GM23338 (cell line): Measurements from ENCODE around the gene CD93. TPM values are rescaled to one million over a fixed set of nuclear protein-coding genes. Genes with fewer than 3 reads are reported as not detected.

Experiments used
- ATAC-seq: fragments of 200-7000 bp; cut with Tn5 transposase; 3 replicates; pipeline ENCODE4 v1.9.1; 2020
- DNase-seq: peaks from one replicate; pipeline ENCODE4 v3.0.0-alpha.2; 2015; ENCODE audit warnings: low spot score
- H2AFZ ChIP-seq: fragments of 200-600 bp; sonication (generic); 2 replicates; pipeline ENCODE4 v1.8.0; 2016; ENCODE audit warnings: antibody characterized with exemption, mild to moderate bottlenecking, moderate library complexity
- H3F3A ChIP-seq: fragments of 200-600 bp; sonication (generic); replicated peaks from 2 replicates; pipeline ENCODE4 v1.8.0; 2017; ENCODE audit warnings: antibody characterized with exemption, mixed run types, low read depth
- H3K27ac ChIP-seq: fragments of 200-600 bp; sonication (generic); 2 replicates; pipeline ENCODE4 v1.6.1; 2016; ENCODE audit warnings: low read depth
- H3K27me3 ChIP-seq: fragments of 200-600 bp; sonication (generic); 2 replicates; pipeline ENCODE4 v1.8.0; 2016; ENCODE audit warnings: mild to moderate bottlenecking, mixed run types, moderate library complexity; ENCODE audit not compliant: insufficient read depth
- H3K36me3 ChIP-seq: fragments of 200-600 bp; sonication (generic); 2 replicates; pipeline ENCODE4 v1.8.0; 2016; ENCODE audit warnings: mild to moderate bottlenecking; ENCODE audit not compliant: insufficient read depth
- H3K4me1 ChIP-seq: fragments of 200-600 bp; sonication (generic); 2 replicates; pipeline ENCODE4 v1.8.0; 2016; ENCODE audit warnings: mild to moderate bottlenecking, moderate library complexity; ENCODE audit not compliant: insufficient read depth
- H3K4me2 ChIP-seq: fragments of 200-600 bp; sonication (generic); 2 replicates; pipeline ENCODE4 v1.7.1; 2017; ENCODE audit warnings: mixed run types
- H3K4me3 ChIP-seq: fragments of 200-600 bp; sonication (generic); 2 replicates; pipeline ENCODE4 v1.6.1; 2016; ENCODE audit warnings: mixed run types
- H3K79me2 ChIP-seq: fragments of 200-600 bp; sonication (generic); replicated peaks from 2 replicates; pipeline ENCODE4 v1.8.0; 2017; ENCODE audit warnings: mild to moderate bottlenecking; ENCODE audit not compliant: insufficient read depth
- H3K9me2 ChIP-seq: fragments of 200-600 bp; sonication (generic); 2 replicates; pipeline ENCODE4 v1.8.0; 2017; ENCODE audit not compliant: insufficient read depth
- H4K20me1 ChIP-seq: fragments of 200-600 bp; sonication (generic); replicated peaks from 2 replicates; pipeline ENCODE4 v1.8.0; 2017; ENCODE audit warnings: mild to moderate bottlenecking; ENCODE audit not compliant: insufficient read depth
- H3K27ac Mint-ChIP-seq: 2 replicates; pipeline ENCODE4 v1.8.0; 2020; ENCODE audit warnings: inconsistent platforms, mild to moderate bottlenecking, moderate library complexity, mixed read lengths
- H3K27me3 Mint-ChIP-seq: 3 replicates; pipeline ENCODE4 v1.8.0; 2022; ENCODE audit warnings: low read depth, mild to moderate bottlenecking, moderate library complexity, mixed read lengths, inconsistent platforms; ENCODE audit not compliant: insufficient read depth, poor library complexity
- H3K36me3 Mint-ChIP-seq: 3 replicates; pipeline ENCODE4 v1.8.0; 2021; ENCODE audit warnings: low read depth, mild to moderate bottlenecking, inconsistent platforms, moderate library complexity, mixed read lengths
- H3K4me1 Mint-ChIP-seq: 3 replicates; pipeline ENCODE4 v1.8.0; 2020; ENCODE audit warnings: mild to moderate bottlenecking, inconsistent platforms, mixed read lengths
- H3K4me3 Mint-ChIP-seq: 3 replicates; pipeline ENCODE4 v1.8.0; 2021; ENCODE audit warnings: moderate library complexity, mild to moderate bottlenecking, inconsistent platforms, mixed read lengths
- H3K9me3 Mint-ChIP-seq: 3 replicates; pipeline ENCODE4 v1.8.0; 2020; ENCODE audit warnings: moderate library complexity, mild to moderate bottlenecking, inconsistent platforms, mixed read lengths
- CREB1 ChIP-seq: fragments of 250-450 bp; sonication (Bioruptor Pico); IDR thresholded peaks from 2 replicates; pipeline ENCODE4 v1.5.0; 2020; ENCODE audit warnings: low read depth, mild to moderate bottlenecking, moderate library complexity
- CTCF ChIP-seq, 2 experiments: fragments of 200-600 bp in 1 of 2; sonication (generic) in 1 of 2; conservative IDR thresholded peaks; 2 replicates each; pipeline versions ENCODE4 v1.5.1 to v1.6.1; 2016 to 2017; ENCODE audit warnings: antibody characterized with exemption in 2 of 2, low read depth in 2 of 2, mild to moderate bottlenecking in 2 of 2, moderate library complexity in 1 of 2
- ETS1 ChIP-seq: IDR thresholded peaks from 2 replicates; pipeline ENCODE4 v1.6.1; 2016; ENCODE audit warnings: antibody characterized with exemption
- EZH2 ChIP-seq: fragments of 200-600 bp; sonication (generic); IDR thresholded peaks from one replicate; pipeline ENCODE4 v1.8.0; 2017; ENCODE audit warnings: antibody characterized with exemption, mild to moderate bottlenecking, low read depth; ENCODE audit not compliant: unreplicated experiment
- EZH2phosphoT487 ChIP-seq: fragments of 200-600 bp; sonication (generic); IDR thresholded peaks from one replicate; pipeline ENCODE4 v1.8.1; 2018; ENCODE audit warnings: antibody characterized with exemption; ENCODE audit not compliant: unreplicated experiment
- JUNB ChIP-seq: IDR thresholded peaks from one replicate; pipeline ENCODE4 v1.6.1; 2016; ENCODE audit warnings: antibody characterized with exemption; ENCODE audit not compliant: unreplicated experiment
- NANOG ChIP-seq: IDR thresholded peaks from 2 replicates; pipeline ENCODE4 v1.6.1; 2016; ENCODE audit warnings: antibody characterized with exemption, borderline replicate concordance
- POLR2AphosphoS5 ChIP-seq: IDR thresholded peaks from 2 replicates; pipeline ENCODE4 v1.6.1; 2016; ENCODE audit warnings: antibody characterized with exemption, low read depth
- REST ChIP-seq: IDR thresholded peaks from one replicate; pipeline ENCODE4 v1.6.1; 2018; ENCODE audit warnings: antibody characterized with exemption; ENCODE audit not compliant: unreplicated experiment
- STAT1 ChIP-seq: IDR thresholded peaks from one replicate; pipeline ENCODE4 v1.6.1; 2016; ENCODE audit warnings: antibody characterized with exemption; ENCODE audit not compliant: unreplicated experiment
- ZNF114 ChIP-seq: fragments of 250-450 bp; sonication (Bioruptor Pico); IDR thresholded peaks from 2 replicates; pipeline ENCODE4 v1.5.0; 2020; ENCODE audit warnings: mild to moderate bottlenecking, moderate library complexity
- ZNF331 ChIP-seq: fragments of 250-450 bp; sonication (Bioruptor Pico); IDR thresholded peaks from 2 replicates; pipeline ENCODE4 v1.5.0; 2020; ENCODE audit warnings: low read depth, mild to moderate bottlenecking, moderate library complexity
- ZNF462 ChIP-seq: fragments of 250-450 bp; sonication (Bioruptor Pico); IDR thresholded peaks from 2 replicates; pipeline ENCODE4 v1.5.0; 2020; ENCODE audit warnings: mild to moderate bottlenecking, moderate library complexity
- polyA plus RNA-seq: library from polyadenylated mRNA; unstranded; fragments of >200 nt; fragmentation: Nextera tagmentation; extraction: Ambion mirVana; gene quantifications from 2 replicates; pipeline ENCODE4 v1.2.1, GENCODE V29; 2016
- total RNA-seq: library from RNA; depleted of rRNA; stranded (reverse); fragments of >200 nt; shearing (Covaris generic); gene quantifications from 2 replicates; pipeline ENCODE4 v1.2.3, GENCODE V29; 2014

CD93 gene
- total and polyA plus RNA-seq, 2 experiments from 2014 or later: 0.03 TPM; not detected in 1

GRCh38 chr20:23127506-23128279, 41.6 kb upstream of the CD93 start:
- Mint-ChIP-seq H3K36me3 (no peaks in the 10 kb centered on the region), H3K9me3 (no peaks in the 10 kb centered on the region), H3K4me3 (no peak overlapping the region), H3K27me3 (peaks cover 3% of the 10 kb centered on the region), H3K4me1 (peaks cover 11% of the 10 kb centered on the region), H3K27ac (no peak overlapping the region; the same call in 1 of the 2 replicates)
- Histone ChIP-seq H3K27me3 (no peaks in the 10 kb centered on the region), H3K4me2 (no peak overlapping the region), H3K27ac (no peak overlapping the region), H2AFZ (no peak overlapping the region), H3F3A (no peaks in the 10 kb centered on the region), H3K79me2 (no peaks in the 10 kb centered on the region), H3K4me1 (no peaks in the 10 kb centered on the region), H3K4me3 (no peak overlapping the region), H3K9me2 (no peaks in the 10 kb centered on the region), H4K20me1 (no peaks in the 10 kb centered on the region), H3K36me3 (no peaks in the 10 kb centered on the region)
- ATAC-seq (no peak), DNase-seq (no peak)
- TF ChIP-seq JUNB (no peak), CTCF (conservative IDR thresholded peaks at IDR 0.05; ENCODE audit: low read depth in 2 of 2) (no peak), EZH2 (no peak), REST (no peak), ZNF331 (CRISPR knock-in tag) (no peak), ETS1 (no peak), ZNF114 (CRISPR knock-in tag) (no peak), ZNF462 (no peak), POLR2AphosphoS5 (no peak), CREB1 (CRISPR knock-in tag) (no peak), STAT1 (no peak), NANOG (no peak), EZH2phosphoT487 (no peak)
